Omental fat pad (tissue), 4 donors: ENCODE measurements around the gene UBE3D. TPM values are rescaled to one million over a fixed set of nuclear protein-coding genes. Genes with fewer than 3 reads are reported as not detected.

Experiments
- ATAC-seq: fragments of 150-250 bp; one replicate; pipeline ENCODE4 v1.9.1; 2016; ENCODE audit warnings: mild to moderate bottlenecking, moderate library complexity; ENCODE audit not compliant: low FRiP score
- DNase-seq: peaks from one replicate; pipeline ENCODE4 v3.0.0-alpha.2; 2019; ENCODE audit warnings: low spot score
- CTCF ChIP-seq, 3 donors: fragments of 450-650 bp; IDR thresholded peaks; one replicate each; pipeline ENCODE4 v1.5.1; 2016 to 2017; ENCODE audit warnings: antibody characterized with exemption in 3 of 3, mild to moderate bottlenecking in 3 of 3, moderate library complexity in 2 of 3
- total RNA-seq, 4 donors: library from RNA; depleted of rRNA; stranded (reverse); fragments of >200 nt; gene quantifications; one replicate each; pipeline ENCODE4 v1.1.0, GENCODE V29; 2016

Gene UBE3D
- total RNA-seq, 4 donors from 2014 or later: 6.1 to 17.5 (median 7.5) TPM

DNA sequence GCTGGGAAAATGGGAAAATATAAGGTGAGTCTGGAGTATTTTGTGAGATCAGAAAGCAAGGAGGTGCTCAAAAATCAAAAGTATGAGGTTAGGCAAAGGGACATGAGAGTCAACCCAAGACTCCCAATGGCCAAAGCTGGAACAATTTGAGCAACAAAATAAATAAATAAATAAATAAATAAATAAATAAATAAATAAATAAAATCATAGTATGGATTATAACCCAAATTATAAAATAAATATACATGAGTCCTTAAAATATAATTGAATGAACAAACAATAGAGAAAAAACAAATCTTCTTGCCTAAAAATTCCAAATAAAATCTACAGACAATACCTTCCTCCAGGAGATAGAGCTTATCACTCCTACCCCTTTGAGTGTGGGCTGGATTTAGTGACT is 69.5 kb downstream of the UBE3D start:
- DNase-seq: no peak
- TF ChIP-seq CTCF (IDR thresholded peaks at IDR 0.05): no peak
- no peak for ATAC-seq

GRCh38 chr6:82995066-82995465 is 70.6 kb downstream of the UBE3D start:
- no peak for ATAC-seq
- TF ChIP-seq CTCF (IDR thresholded peaks at IDR 0.05): no peak
- DNase-seq: no peak

GRCh38 chr6:82989736-82990290 is 75.8 kb downstream of the UBE3D start:
- no peak for TF ChIP-seq CTCF (IDR thresholded peaks at IDR 0.05)
- no peak for ATAC-seq
- no peak for DNase-seq

DNA sequence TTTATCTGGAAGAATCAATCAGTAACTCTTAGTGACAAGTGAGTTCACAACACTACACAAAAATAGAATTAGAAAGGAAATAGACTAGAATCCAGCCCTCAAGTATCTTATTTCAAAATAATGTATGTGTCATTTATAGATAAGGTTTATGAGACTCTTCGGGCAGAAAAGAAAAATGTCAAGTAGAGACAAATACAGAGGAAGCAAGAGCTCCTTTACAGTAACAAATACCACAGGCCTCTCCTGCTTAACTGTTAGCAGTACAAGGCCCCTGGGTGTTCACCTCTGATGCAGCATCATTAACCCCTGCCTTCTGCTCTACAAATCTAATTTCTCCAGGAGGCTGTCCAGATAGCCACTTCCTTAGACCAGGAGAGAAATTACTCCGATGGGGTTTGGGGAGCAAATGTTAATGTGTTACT is 76.7 kb downstream of the UBE3D start:
- ATAC-seq: no peak
- TF ChIP-seq CTCF (IDR thresholded peaks at IDR 0.05): no peak

GRCh38 chr6:82987951-82988350 is 77.7 kb downstream of the UBE3D start:
- DNase-seq (no peak), ATAC-seq (no peak)
- TF ChIP-seq CTCF (IDR thresholded peaks at IDR 0.05): no peak

More for the DNA sequence above, 76.7 kb downstream of the UBE3D start:
- no peak for DNase-seq

DNA sequence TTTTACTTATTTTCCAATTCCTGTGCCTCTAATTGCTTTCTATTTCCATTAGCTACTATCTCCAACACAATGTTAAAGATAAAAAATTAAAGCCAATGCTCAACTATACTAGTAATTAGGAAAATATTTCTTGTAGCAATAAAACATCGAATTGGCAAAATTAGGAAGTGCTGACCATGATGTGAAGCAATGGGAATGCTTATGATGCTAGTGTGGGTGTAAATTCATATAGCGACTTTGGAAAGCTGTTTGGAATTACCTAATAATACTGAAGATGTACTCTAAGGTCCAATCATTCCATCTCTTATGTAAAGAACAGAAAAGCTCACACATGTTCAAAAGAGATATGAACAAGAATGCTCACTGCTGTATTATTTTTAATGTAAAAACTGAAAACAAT is 78.2 kb downstream of the UBE3D start:
- TF ChIP-seq CTCF (IDR thresholded peaks at IDR 0.05): no peak
- DNase-seq: no peak
- ATAC-seq: no peak

DNA sequence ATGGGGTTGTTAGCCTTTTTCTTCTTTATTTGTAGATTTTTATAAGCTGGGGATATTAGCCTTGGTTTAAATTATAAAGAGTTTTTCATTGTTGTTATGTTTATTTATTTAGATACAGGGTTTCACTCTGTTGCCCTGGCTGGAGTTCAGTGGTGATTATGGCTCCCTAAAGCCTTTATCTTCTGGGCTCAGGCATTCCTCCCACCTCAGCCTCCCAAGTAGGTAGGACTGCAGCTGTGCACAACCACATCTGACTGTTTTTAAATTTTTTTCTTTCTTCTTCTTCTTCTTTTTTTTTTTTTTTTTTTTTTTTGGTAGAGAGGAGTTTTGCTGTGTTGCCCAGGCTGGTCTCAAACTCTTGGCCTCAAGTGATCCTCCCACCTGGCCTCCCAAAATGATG is 80.9 kb downstream of the UBE3D start:
- DNase-seq (no peak), ATAC-seq (no peak)
- TF ChIP-seq CTCF (IDR thresholded peaks at IDR 0.05): no peak
